ENCODE data around the gene NKAPL. TPM values are rescaled to one million over a fixed set of nuclear protein-coding genes. Genes with fewer than 3 reads are reported as not detected.

Gene NKAPL
- polyA plus RNA-seq, 2 of the 4 experiments (the other 2 are of a cell fraction) = not detected

- DNase-seq (ENCODE audit: low read depth in 1 of 2, low spot score in 1 of 2) = no peak
- ChIA-PET CTCF (no interaction called here), POLR2A (interaction anchor here (1.0 to 1.6 kb wide), 4 partner anchors 49 to 325 kb away, joined by 3 to 10 read pairs (median 7); partner anchors contain the start of gene ZSCAN26)
- Histone ChIP-seq H3K27ac (peak overlapping the region; percentile 92 to 98; a peak in 5 of 6 replicates), H3K4me3 (peak overlapping the region; percentile 57; the same call in 1 of the 3 replicates), H3K9me3 (no peaks in the 10 kb centered on the region), H3K4me1 (peaks cover 7% of the 10 kb centered on the region; the same call in 1 of the 3 replicates), H3K4me2 (peak overlapping the region; percentile 96)
- TF ChIP-seq PHF8 (IDR thresholded peaks at IDR 0.05; ENCODE audit: borderline replicate concordance, low read depth) = no peak
- no peak for TF ChIP-seq MYC (IDR thresholded peaks at IDR 0.05; ENCODE audit: borderline replicate concordance, low read length)
- no peak for TF ChIP-seq JUNB (IDR thresholded peaks at IDR 0.05)
- TF ChIP-seq ZNF302 (CRISPR knock-in tag; IDR thresholded peaks at IDR 0.05) = no peak
- no peak for TF ChIP-seq HOXB13 (CRISPR knock-in tag; IDR thresholded peaks at IDR 0.05; ENCODE audit: low read depth)
- no peak for TF ChIP-seq ZSCAN20 (CRISPR knock-in tag; IDR thresholded peaks at IDR 0.05)
- no peak for TF ChIP-seq ESRRA (IDR thresholded peaks at IDR 0.05; ENCODE audit: borderline replicate concordance, low read length)
- no peak for TF ChIP-seq POLR2AphosphoS2 (conservative IDR thresholded peaks at IDR 0.05; ENCODE audit: low read length)
- no peak for TF ChIP-seq MAZ (IDR thresholded peaks at IDR 0.05; ENCODE audit: borderline replicate concordance, low read depth, low read length)
- no peak for ATAC-seq
- no peak for FAIRE-seq
- 92% methylated on average over 12 of the region's 12 CpGs for WGBS (ENCODE audit: missing lambda C conversion rate)
These were observed 41.2 kb upstream of the NKAPL start for GRCh38 chr6:28217890-28218289.

- H3K27ac ChIP-seq = peak overlapping the region; percentile 92 to 98
- TF ChIP-seq FOSL2 (IDR thresholded peaks at IDR 0.05) (no peak), FOSL2 (CRISPR knock-in tag; IDR thresholded peaks at IDR 0.05) (no peak), KDM1A (IDR thresholded peaks at IDR 0.05; ENCODE audit: low read depth) (no peak), BCL3 (IDR thresholded peaks at IDR 0.05) (no peak), RARB (CRISPR knock-in tag; IDR thresholded peaks at IDR 0.05) (no peak), MYC (IDR thresholded peaks at IDR 0.05; ENCODE audit: borderline replicate concordance, low read length) (no peak), HES2 (IDR thresholded peaks at IDR 0.05) (no peak), MAFK (IDR thresholded peaks at IDR 0.05; ENCODE audit: partially characterized antibody) (no peak), ESRRA (IDR thresholded peaks at IDR 0.05; ENCODE audit: borderline replicate concordance, low read length) (no peak), KDM5A (IDR thresholded peaks at IDR 0.05) (no peak), RAD21 (conservative IDR thresholded peaks at IDR 0.05 in 1 of 2, IDR thresholded peaks at IDR 0.05 in 1 of 2) (no peak), SREBF2 (IDR thresholded peaks at IDR 0.05) (no peak), PHF8 (IDR thresholded peaks at IDR 0.05; ENCODE audit: borderline replicate concordance, low read depth) (peak; percentile 44; the same call in 1 of the 2 replicates), BHLHE40 (IDR thresholded peaks at IDR 0.05; ENCODE audit: low read depth, low read length) (no peak), JUN (IDR thresholded peaks at IDR 0.05) (peak in 1 of 2 experiments; percentile 76; a peak in 2 of 5 replicates), ZNF302 (CRISPR knock-in tag; IDR thresholded peaks at IDR 0.05) (no peak), ATOH8 (CRISPR knock-in tag; IDR thresholded peaks at IDR 0.05; ENCODE audit: low read depth) (no peak), PBX3 (IDR thresholded peaks at IDR 0.05) (no peak), JUNB (IDR thresholded peaks at IDR 0.05) (no peak), FOSB (CRISPR knock-in tag; IDR thresholded peaks at IDR 0.05) (no peak), HOXB5 (CRISPR knock-in tag; IDR thresholded peaks at IDR 0.05) (no peak), POLR2A (IDR thresholded peaks at IDR 0.05; ENCODE audit: low read length) (peak; percentile 67), FOXS1 (CRISPR knock-in tag; IDR thresholded peaks at IDR 0.05) (no peak), HEYL (CRISPR knock-in tag; IDR thresholded peaks at IDR 0.05) (no peak), CBX8 (IDR thresholded peaks at IDR 0.05) (no peak), EP300 (IDR thresholded peaks at IDR 0.05) (no peak), EHMT2 (IDR thresholded peaks at IDR 0.05; ENCODE audit: low read depth) (no peak), USF2 (IDR thresholded peaks at IDR 0.05) (no peak)
These were observed 40.5 kb upstream of the NKAPL start for GRCh38 chr6:28218312-28219248.

More at GRCh38 chr6:28218312-28219248, 40.5 kb upstream of the NKAPL start:
- no peaks in the 10 kb centered on the region for H3K9me3 ChIP-seq
- 29% methylated on average over 24 of the region's 56 CpGs for WGBS (ENCODE audit: missing lambda C conversion rate)
- FAIRE-seq (no peak), ATAC-seq (peak; percentile 92 to 96), DNase-seq (ENCODE audit: low read depth in 1 of 2, low spot score in 1 of 2) (peak; percentile 46 to 59)
- peak overlapping the region; percentile 57 for H3K4me3 ChIP-seq
- H3K4me1 ChIP-seq = peaks cover 7% of the 10 kb centered on the region; the same call in 1 of the 3 replicates
- peak overlapping the region; percentile 96 for H3K4me2 ChIP-seq
- CTCF ChIA-PET = interaction anchor here (0.5 to 1.2 kb wide), 2 partner anchors 27 to 30 kb away, joined by 4 read pairs; no protein-coding TSS in a partner anchor
- POLR2A ChIA-PET = interaction anchor here (1.0 to 1.6 kb wide), 6 partner anchors 48 to 326 kb away, joined by 3 to 10 read pairs (median 7); partner anchors contain the start of genes ZKSCAN8, ZSCAN26 and ZSCAN31

Measured in A549 (cell line).